Measurements from ENCODE around the gene MLPH. TPM values are rescaled to one million over a fixed set of nuclear protein-coding genes. Genes with fewer than 3 reads are reported as not detected.
A peak's percentile ranks its signal among the peaks of the same experiment; 100 is the strongest.

The MLPH gene
- polyA plus RNA-seq, 1 donor from 2014 or later: not detected

DNA sequence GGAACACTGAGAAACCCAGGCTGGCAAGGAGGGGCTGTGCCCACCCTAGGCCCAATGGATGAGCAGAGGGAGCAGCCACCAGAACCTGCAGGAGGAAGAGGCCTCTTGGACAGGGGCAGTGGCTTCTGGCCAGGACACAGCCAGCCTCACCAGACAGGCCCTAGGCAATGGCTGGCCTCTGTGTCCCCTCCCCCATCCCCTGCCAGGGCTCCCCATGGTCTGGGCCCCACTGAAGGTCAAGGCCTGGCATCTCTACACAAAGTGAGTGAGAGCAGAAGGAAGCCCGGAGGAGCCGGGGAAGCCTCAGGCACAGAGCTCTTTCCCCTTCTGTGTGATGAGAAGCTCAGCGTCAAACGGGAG, 85.7 kb downstream of the MLPH start:
- Mint-ChIP-seq H3K4me1 (peaks cover 0 to 4% (median 0%) of the 10 kb centered on the region in 3 donors), H3K36me3 (no peaks in the 10 kb centered on the region), H3K27ac (no peak overlapping the region), H3K4me3 (no peak overlapping the region), H3K27me3 (peaks cover 3% of the 10 kb centered on the region), H3K9me3 (peaks cover 0 to 5% (median 0%) of the 10 kb centered on the region in 3 donors)

DNA sequence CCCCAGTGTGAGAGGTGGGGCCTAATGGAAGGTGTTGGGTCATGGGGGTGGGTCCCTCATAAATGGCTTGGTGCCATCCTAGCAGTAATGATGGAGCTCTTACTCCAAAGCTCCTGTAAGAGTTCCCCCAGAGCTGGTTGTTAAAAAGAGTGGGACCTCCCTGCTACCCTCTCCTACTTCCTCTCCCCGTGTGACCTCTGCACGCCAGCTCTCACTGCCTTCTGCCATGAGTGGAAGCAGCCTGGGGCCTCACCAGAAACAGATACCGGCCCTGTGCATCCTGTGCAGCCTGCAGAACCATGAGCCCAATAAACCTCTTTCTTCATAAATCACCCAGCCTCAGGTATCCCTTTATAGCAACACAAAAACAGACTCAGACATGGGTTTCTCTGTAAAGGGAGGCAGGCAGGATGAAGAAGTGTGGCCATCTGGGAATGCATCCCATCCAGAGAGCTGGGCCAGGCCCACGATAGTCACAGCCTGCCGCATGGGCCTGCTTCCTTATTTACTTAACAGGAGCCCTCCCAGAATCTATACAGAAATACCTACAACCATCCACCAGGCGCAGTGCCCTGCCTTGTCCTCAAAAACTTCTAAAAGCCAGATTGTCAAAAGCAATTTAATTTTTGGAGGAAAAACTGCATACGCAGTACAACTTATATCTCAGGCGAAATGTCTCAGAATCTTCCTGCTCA, 86.8 kb downstream of the MLPH start:
- Mint-ChIP-seq H3K27ac (peak overlapping the region in 1 of 3 donors; percentile 35), H3K27me3 (peaks cover 2% of the 10 kb centered on the region), H3K4me3 (no peak overlapping the region), H3K4me1 (peaks cover 0 to 4% (median 0%) of the 10 kb centered on the region in 3 donors), H3K36me3 (no peaks in the 10 kb centered on the region), H3K9me3 (peaks cover 0 to 3% (median 0%) of the 10 kb centered on the region in 3 donors)

DNA sequence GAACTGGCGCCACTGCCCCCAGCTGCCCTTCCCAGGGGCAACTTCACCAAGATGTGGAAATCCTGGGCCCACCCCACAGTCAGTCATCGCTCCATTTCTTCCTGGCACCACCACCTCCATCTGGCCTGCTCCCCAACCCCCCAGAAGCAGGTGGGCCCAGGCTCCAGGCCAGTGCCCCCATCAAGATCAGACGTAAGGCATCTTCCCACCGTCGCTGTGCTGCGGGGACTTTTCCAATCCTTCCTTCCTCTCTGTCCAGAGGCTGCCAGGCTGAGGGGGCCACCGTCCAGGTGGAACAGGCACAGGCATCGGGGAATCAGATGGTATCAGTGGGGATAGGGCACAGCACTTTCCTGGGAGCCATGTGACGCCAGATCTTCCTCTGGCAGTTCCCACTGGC, 87.4 kb downstream of the MLPH start:
- H3K27me3 Mint-ChIP-seq: peaks cover 5% of the 10 kb centered on the region
- peak overlapping the region in 1 of 3 donors; percentile 35 for H3K27ac Mint-ChIP-seq
- no peaks in the 10 kb centered on the region for H3K36me3 Mint-ChIP-seq
- no peaks in the 10 kb centered on the region for H3K9me3 Mint-ChIP-seq
- no peak overlapping the region for H3K4me3 Mint-ChIP-seq
- H3K4me1 Mint-ChIP-seq: peaks cover 0 to 4% (median 0%) of the 10 kb centered on the region in 3 donors

GRCh38 chr2:237574894-237575868, 88.1 kb downstream of the MLPH start:
- peaks cover 0 to 4% (median 0%) of the 10 kb centered on the region in 3 donors for H3K4me1 Mint-ChIP-seq
- H3K36me3 Mint-ChIP-seq: no peaks in the 10 kb centered on the region
- H3K9me3 Mint-ChIP-seq: no peaks in the 10 kb centered on the region
- peak overlapping the region in 1 of 3 donors; percentile 13 for H3K27ac Mint-ChIP-seq
- H3K4me3 Mint-ChIP-seq: no peak overlapping the region
- H3K27me3 Mint-ChIP-seq: peaks cover 3% of the 10 kb centered on the region

- Mint-ChIP-seq H3K9me3 (no peaks in the 10 kb centered on the region), H3K4me3 (no peak overlapping the region), H3K27me3 (peaks cover 3% of the 10 kb centered on the region), H3K27ac (no peak overlapping the region), H3K36me3 (no peaks in the 10 kb centered on the region), H3K4me1 (peaks cover 0 to 4% (median 0%) of the 10 kb centered on the region in 3 donors)
Observed at GRCh38 chr2:237575869-237576862, 89.1 kb downstream of the MLPH start.

GRCh38 chr2:237576974-237577373, 89.9 kb downstream of the MLPH start:
- Mint-ChIP-seq H3K36me3 (no peaks in the 10 kb centered on the region), H3K27me3 (peaks cover 3% of the 10 kb centered on the region), H3K9me3 (no peaks in the 10 kb centered on the region), H3K4me3 (no peak overlapping the region), H3K4me1 (peaks cover 0 to 1% (median 0%) of the 10 kb centered on the region in 3 donors), H3K27ac (no peak overlapping the region)

GRCh38 chr2:237577458-237577857, 90.4 kb downstream of the MLPH start:
- no peak overlapping the region for H3K27ac Mint-ChIP-seq
- peaks cover 4% of the 10 kb centered on the region for H3K27me3 Mint-ChIP-seq

DNA sequence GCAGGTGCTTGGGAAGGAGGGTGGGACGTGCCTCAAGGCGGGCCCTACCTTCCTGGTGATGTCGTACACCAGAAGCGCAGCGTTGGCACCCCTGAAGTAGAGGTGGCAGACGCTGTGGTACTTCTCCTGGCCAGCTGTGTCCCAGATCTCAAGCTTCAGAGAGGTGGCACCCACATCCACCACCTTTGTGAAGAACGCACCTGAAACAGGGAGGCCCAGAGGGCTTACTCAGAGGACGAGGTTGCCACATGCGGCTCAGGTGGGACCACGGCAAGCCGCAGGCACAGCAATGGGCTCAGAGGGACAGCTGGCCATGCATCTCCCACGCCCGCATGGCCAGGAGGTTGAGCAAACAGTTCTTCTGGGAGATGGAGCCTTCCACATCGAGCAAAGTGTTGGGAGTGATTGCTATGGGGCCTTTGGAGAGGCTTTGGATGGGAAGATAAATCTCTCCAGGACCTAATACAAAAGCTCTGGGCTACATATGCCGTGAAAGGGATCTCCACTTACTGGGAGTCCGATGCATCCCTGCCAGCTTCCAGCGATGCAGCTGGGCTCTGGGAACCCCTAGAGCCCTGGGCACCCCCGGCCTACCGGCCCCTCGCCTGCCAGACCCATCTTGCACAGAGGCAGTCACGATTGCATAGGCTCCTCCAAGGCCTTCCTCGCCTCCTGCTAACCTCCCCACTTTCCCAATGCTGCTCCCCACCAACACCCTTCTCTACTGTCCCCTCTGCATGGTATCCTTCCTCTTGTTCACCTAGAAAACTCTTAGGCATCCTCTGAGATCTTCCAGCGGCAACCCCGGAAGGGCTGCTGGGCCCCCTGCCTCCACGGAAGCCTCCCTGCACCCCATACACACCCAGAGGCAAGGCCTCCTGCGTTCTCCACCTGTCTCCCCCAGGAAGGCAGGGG, 91.2 kb downstream of the MLPH start:
- Mint-ChIP-seq H3K27ac (peak overlapping the region in 1 of 3 donors; percentile 80), H3K4me1 (no peaks in the 10 kb centered on the region), H3K9me3 (no peaks in the 10 kb centered on the region), H3K4me3 (no peak overlapping the region), H3K36me3 (no peaks in the 10 kb centered on the region), H3K27me3 (peaks cover 5% of the 10 kb centered on the region)

More at GRCh38 chr2:237577458-237577857, 90.4 kb downstream of the MLPH start:
- Mint-ChIP-seq H3K4me1 (no peaks in the 10 kb centered on the region), H3K9me3 (no peaks in the 10 kb centered on the region), H3K4me3 (no peak overlapping the region), H3K36me3 (no peaks in the 10 kb centered on the region)

- H3K9me3 Mint-ChIP-seq: no peaks in the 10 kb centered on the region
- H3K27me3 Mint-ChIP-seq: peaks cover 8% of the 10 kb centered on the region
- H3K4me1 Mint-ChIP-seq: no peaks in the 10 kb centered on the region
- H3K36me3 Mint-ChIP-seq: no peaks in the 10 kb centered on the region
- no peak overlapping the region for H3K27ac Mint-ChIP-seq
- H3K4me3 Mint-ChIP-seq: no peak overlapping the region
Observed at GRCh38 chr2:237581326-237581725, 94.3 kb downstream of the MLPH start.

DNA sequence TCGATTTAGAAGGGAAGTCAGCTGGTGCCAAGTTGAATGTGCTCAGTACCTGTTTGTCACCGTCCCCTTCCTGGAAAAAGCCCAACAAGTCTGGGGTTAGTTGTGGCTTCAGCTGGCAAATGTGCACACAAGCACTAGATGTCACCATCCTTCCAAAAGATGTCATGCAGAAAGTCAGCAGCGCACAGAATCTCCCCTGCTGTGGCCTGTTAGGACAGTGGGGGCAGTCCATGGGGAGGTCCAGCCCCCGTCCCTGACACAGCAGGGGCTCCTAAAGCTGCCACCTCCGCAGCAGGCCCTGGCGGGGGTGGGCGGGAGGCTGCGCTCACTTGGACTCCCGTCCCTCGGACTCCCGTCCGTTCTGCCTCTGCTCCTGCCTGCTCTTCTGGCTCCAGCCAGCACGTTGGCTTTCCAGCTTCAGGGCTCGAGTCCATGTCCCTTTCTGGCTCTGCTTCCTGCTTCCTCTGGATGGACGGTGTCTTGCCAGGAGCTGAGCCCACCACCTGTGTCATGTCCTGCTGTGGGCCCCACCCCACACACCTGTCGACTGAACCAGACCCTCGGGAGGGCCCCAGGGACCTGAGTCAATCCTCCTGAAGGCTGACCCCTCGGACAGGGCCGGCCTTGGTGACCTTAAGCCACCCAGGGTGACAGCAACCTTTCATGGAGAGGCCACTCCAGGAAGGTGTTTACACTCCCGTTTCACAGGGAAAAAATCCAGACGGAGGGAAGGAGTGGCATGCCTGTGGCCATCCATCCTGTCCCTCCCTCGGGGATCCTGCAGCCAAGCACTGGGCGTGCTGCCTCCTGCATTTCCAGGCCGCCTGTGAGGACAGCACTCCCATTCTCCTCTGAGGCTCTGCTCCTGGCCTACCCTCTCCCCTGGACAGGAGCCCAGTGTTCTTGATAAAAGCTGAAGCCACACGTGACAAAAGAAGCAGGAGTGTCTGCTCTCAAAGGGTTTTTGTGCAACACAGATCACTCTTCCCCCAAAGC, 95.0 kb downstream of the MLPH start:
- Mint-ChIP-seq H3K27ac (no peak overlapping the region), H3K36me3 (no peaks in the 10 kb centered on the region), H3K4me3 (no peak overlapping the region), H3K4me1 (peaks cover 0 to 2% (median 0%) of the 10 kb centered on the region in 3 donors), H3K9me3 (no peaks in the 10 kb centered on the region), H3K27me3 (peaks cover 8% of the 10 kb centered on the region)

DNA sequence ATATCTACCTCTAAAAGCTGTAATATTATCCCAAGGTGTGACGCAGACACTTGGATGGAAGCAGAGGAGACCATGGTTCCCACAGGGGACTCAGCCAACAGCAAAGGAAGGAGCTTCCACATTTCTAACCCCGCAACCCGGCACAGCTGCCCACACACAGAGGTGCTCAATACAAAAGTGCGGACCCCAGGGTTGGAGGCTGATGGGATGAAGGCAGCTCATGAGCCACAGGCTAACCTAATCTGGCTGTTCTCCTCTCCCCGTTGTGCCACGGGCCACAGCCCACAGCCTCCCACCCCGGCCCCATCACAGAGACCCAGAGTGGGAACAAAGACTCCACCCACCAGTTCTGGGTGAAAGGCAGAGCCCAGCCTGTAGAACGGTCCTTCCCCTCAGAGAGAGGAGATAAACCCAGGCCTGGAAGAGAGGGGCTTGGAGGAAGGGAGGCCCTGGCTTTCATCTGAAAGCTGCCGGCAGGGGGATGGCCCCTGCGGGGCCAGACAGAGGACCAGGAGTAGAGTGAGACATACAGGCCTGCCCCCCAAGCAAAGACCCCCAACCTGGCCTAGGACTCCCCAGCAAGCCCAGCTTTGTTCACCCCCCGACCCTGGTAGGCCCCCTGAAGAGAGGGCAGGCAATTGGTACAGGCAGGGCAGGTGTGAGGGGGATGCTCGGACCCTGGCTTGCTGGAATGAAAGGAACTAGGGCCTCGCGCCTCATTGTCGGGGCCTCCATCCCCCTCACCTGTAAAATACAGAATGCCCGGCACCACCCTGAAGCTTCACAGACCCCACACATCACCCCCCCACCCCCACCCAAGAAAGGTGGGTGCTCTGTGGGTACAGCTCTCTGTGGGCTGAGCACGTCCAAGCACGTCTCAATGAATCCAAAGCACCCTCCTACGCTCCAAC, 96.6 kb downstream of the MLPH start:
- Mint-ChIP-seq H3K4me1 (peaks cover 0 to 2% (median 0%) of the 10 kb centered on the region in 3 donors), H3K9me3 (peaks cover 0 to 1% (median 0%) of the 10 kb centered on the region in 3 donors), H3K27ac (no peak overlapping the region), H3K36me3 (no peaks in the 10 kb centered on the region), H3K27me3 (peaks cover 10% of the 10 kb centered on the region), H3K4me3 (no peak overlapping the region)

Data from IgD-negative memory B cell (primary cell).